Trophoblast cell (in vitro differentiated cells and primary cell): ENCODE results near the gene SLC25A40.

Source experiments
- DNase-seq, 2 donors: peaks; one replicate each; pipeline ENCODE4 v3.0.0-alpha.2; 2016
- H2AFZ ChIP-seq: 2 replicates; pipeline ENCODE4 v1.6.1; 2013; ENCODE audit warnings: low read length, moderate library complexity, mild to moderate bottlenecking; ENCODE audit not compliant: insufficient read depth, poor library complexity
- H2AK5ac ChIP-seq: 2 replicates; pipeline ENCODE4 v1.6.1; 2013; ENCODE audit warnings: mild to moderate bottlenecking, low read length
- H2BK120ac ChIP-seq: 2 replicates; pipeline ENCODE4 v1.6.1; 2013; ENCODE audit warnings: low read length, mild to moderate bottlenecking, moderate library complexity; ENCODE audit not compliant: insufficient read depth, poor library complexity
- H2BK12ac ChIP-seq: 2 replicates; pipeline ENCODE4 v1.6.1; 2013; ENCODE audit warnings: mild to moderate bottlenecking, low read length, moderate library complexity
- H2BK5ac ChIP-seq: 2 replicates; pipeline ENCODE4 v1.6.1; 2013; ENCODE audit warnings: low read length, low read depth, moderate library complexity, mild to moderate bottlenecking; ENCODE audit not compliant: poor library complexity
- H3K14ac ChIP-seq: 2 replicates; pipeline ENCODE4 v1.6.1; 2013; ENCODE audit warnings: mild to moderate bottlenecking, low read length
- H3K18ac ChIP-seq: 2 replicates; pipeline ENCODE4 v1.6.1; 2013; ENCODE audit warnings: mild to moderate bottlenecking, low read length
- H3K23ac ChIP-seq: 2 replicates; pipeline ENCODE4 v1.6.1; 2013; ENCODE audit warnings: low read length
- H3K27ac ChIP-seq: 2 replicates; pipeline ENCODE4 v1.5.1; 2013; ENCODE audit warnings: low read depth, mild to moderate bottlenecking, inconsistent platforms, low read length, moderate library complexity
- H3K27me3 ChIP-seq: 2 replicates; pipeline ENCODE4 v1.6.1; 2013; ENCODE audit warnings: inconsistent platforms, mild to moderate bottlenecking, low read length, moderate library complexity; ENCODE audit not compliant: insufficient read depth
- H3K36me3 ChIP-seq, 2 experiments: 1 replicate in 1 of 2; 2 replicates in 1 of 2; pipeline ENCODE4 v1.6.1; 2013; ENCODE audit warnings: low read length in 2 of 2, mild to moderate bottlenecking in 2 of 2, moderate library complexity in 1 of 2; ENCODE audit not compliant: insufficient read depth in 2 of 2, control insufficient read depth in 1 of 2
- H3K4ac ChIP-seq: 2 replicates; pipeline ENCODE4 v1.6.1; 2013; ENCODE audit warnings: low read depth, mild to moderate bottlenecking, low read length, moderate library complexity
- H3K4me1 ChIP-seq, 2 experiments: 1 replicate in 1 of 2; 2 replicates in 1 of 2; pipeline ENCODE4 v1.6.1; 2013; ENCODE audit warnings: low read length in 2 of 2, mild to moderate bottlenecking in 2 of 2, moderate library complexity in 1 of 2; ENCODE audit not compliant: insufficient read depth in 2 of 2, control insufficient read depth in 1 of 2
- H3K4me2 ChIP-seq: 2 replicates; pipeline ENCODE4 v1.6.1; 2013; ENCODE audit warnings: inconsistent platforms, mild to moderate bottlenecking, low read length, moderate library complexity
- H3K4me3 ChIP-seq: 2 replicates; pipeline ENCODE4 v1.5.1; 2013; ENCODE audit warnings: mild to moderate bottlenecking, low read depth, low read length, inconsistent platforms
- H3K79me1 ChIP-seq: one replicate; pipeline ENCODE4 v1.6.1; 2013; ENCODE audit warnings: low read length
- H3K79me2 ChIP-seq: 2 replicates; pipeline ENCODE4 v1.6.1; 2013; ENCODE audit warnings: low read length, mild to moderate bottlenecking; ENCODE audit not compliant: control insufficient read depth, insufficient read depth, poor library complexity
- H3K9ac ChIP-seq: 2 replicates; pipeline ENCODE4 v1.6.1; 2013; ENCODE audit warnings: mild to moderate bottlenecking, low read length
- H3K9me3 ChIP-seq: 2 replicates; pipeline ENCODE4 v1.6.1; 2013; ENCODE audit warnings: low read depth, mild to moderate bottlenecking, control low read depth, inconsistent platforms, low read length; ENCODE audit not compliant: insufficient read depth
- H4K12ac ChIP-seq: 2 replicates; pipeline ENCODE4 v1.6.1; 2013; ENCODE audit warnings: low read depth, mild to moderate bottlenecking, low read length, moderate library complexity
- H4K8ac ChIP-seq: 2 replicates; pipeline ENCODE4 v1.6.1; 2013; ENCODE audit warnings: low read depth, mild to moderate bottlenecking, low read length, moderate library complexity
- H4K91ac ChIP-seq: one replicate; pipeline ENCODE4 v1.6.1; 2013; ENCODE audit warnings: low read depth, mild to moderate bottlenecking, low read length, moderate library complexity
- WGBS: extraction: QIAGEN DNeasy Blood & Tissue Kit; methylation state at CpG from one replicate; pipeline ENCODE4 v1.1.7; 2013; ENCODE audit warnings: missing lambda C conversion rate; ENCODE audit not compliant: insufficient read length, insufficient coverage; ENCODE audit errors: extremely low coverage; 5-methylcytosine and 5-hydroxymethylcytosine counted together

The SLC25A40 gene

GRCh38 chr7:87785368-87785995, 90.7 kb downstream of the SLC25A40 start:
- H4K8ac ChIP-seq = no peak overlapping the region
- whole genome bisulfite sequencing = no CpG with 5 or more reads among the region's 4 CpGs

GRCh38 chr7:87784424-87784823, 91.7 kb downstream of the SLC25A40 start:
- Histone ChIP-seq H2BK120ac (no peak overlapping the region), H2AK5ac (no peak overlapping the region), H3K36me3 (no peaks in the 10 kb centered on the region), H2BK12ac (no peak overlapping the region), H3K27me3 (no peaks in the 10 kb centered on the region), H3K14ac (no peak overlapping the region), H3K79me2 (no peaks in the 10 kb centered on the region), H4K12ac (no peak overlapping the region), H3K79me1 (no peaks in the 10 kb centered on the region), H4K91ac (no peak overlapping the region), H3K9me3 (no peaks in the 10 kb centered on the region), H4K8ac (no peak overlapping the region), H3K27ac (no peak overlapping the region), H3K4ac (no peak overlapping the region), H3K18ac (no peak overlapping the region), H2BK5ac (no peak overlapping the region), H3K4me2 (no peak overlapping the region), H3K4me3 (no peak overlapping the region), H3K4me1 (no peaks in the 10 kb centered on the region), H2AFZ (no peak overlapping the region), H3K9ac (no peak overlapping the region), H3K23ac (no peak overlapping the region)
- no peak for DNase-seq

More at GRCh38 chr7:87785368-87785995, 90.7 kb downstream of the SLC25A40 start:
- no peak for DNase-seq
- Histone ChIP-seq H3K14ac (no peak overlapping the region), H4K91ac (no peak overlapping the region), H3K9me3 (no peaks in the 10 kb centered on the region), H2AFZ (no peak overlapping the region), H3K4ac (no peak overlapping the region), H3K18ac (no peak overlapping the region), H3K36me3 (no peaks in the 10 kb centered on the region), H3K9ac (no peak overlapping the region), H2AK5ac (no peak overlapping the region), H3K4me1 (no peaks in the 10 kb centered on the region), H3K79me2 (no peaks in the 10 kb centered on the region), H3K27ac (no peak overlapping the region), H2BK120ac (no peak overlapping the region), H4K12ac (no peak overlapping the region), H3K4me3 (no peak overlapping the region), H2BK5ac (no peak overlapping the region), H2BK12ac (no peak overlapping the region), H3K23ac (no peak overlapping the region), H3K4me2 (no peak overlapping the region), H3K27me3 (no peaks in the 10 kb centered on the region), H3K79me1 (no peaks in the 10 kb centered on the region)
